K562 (cell line): ENCODE data around the gene CMTM5. TPM values are rescaled to one million over a fixed set of nuclear protein-coding genes. Genes with fewer than 3 reads are reported as not detected.

Experiments used
- C11orf30 ChIP-seq: fragments of 450-650 bp; IDR thresholded peaks from 2 replicates; pipeline ENCODE4 v1.6.1; 2016; ENCODE audit warnings: low read depth, mild to moderate bottlenecking
- FOXK2 ChIP-seq, 2 experiments: fragments of 450-650 bp; IDR thresholded peaks in 1 of 2; conservative IDR thresholded peaks in 1 of 2; 2 replicates each; pipeline ENCODE4 v1.6.1; 2016; ENCODE audit warnings: low read depth in 2 of 2, mild to moderate bottlenecking in 1 of 2
- GABPB2 ChIP-seq: fragments of 250-450 bp; sonication (Bioruptor Pico); conservative IDR thresholded peaks from 2 replicates; pipeline ENCODE4 v1.5.1; 2021; ENCODE audit warnings: mild to moderate bottlenecking
- KAT2B ChIP-seq: IDR thresholded peaks from one replicate; pipeline ENCODE4 v1.6.1; 2012; ENCODE audit warnings: low read depth, mild to moderate bottlenecking, control low read depth, inconsistent platforms, low read length, moderate library complexity
- KLF10 ChIP-seq: fragments of 250-450 bp; sonication (Bioruptor Pico); IDR thresholded peaks from 2 replicates; pipeline ENCODE4 v1.6.1; 2021; ENCODE audit warnings: matching md5 sums
- POLR3G ChIP-seq: IDR thresholded peaks from 2 replicates; pipeline ENCODE4 v1.6.1; 2011; ENCODE audit not compliant: insufficient read length, insufficient replicate concordance; ENCODE audit errors: extremely low read depth
- RAD21 ChIP-seq, 2 experiments: fragments of 250-450 bp in 1 of 2; fragments of 450-650 bp in 1 of 2; sonication (Bioruptor Pico) in 1 of 2; formaldehyde crosslinking in 1 of 2; IDR thresholded peaks in 1 of 2; conservative IDR thresholded peaks in 1 of 2; 2 replicates each; pipeline versions ENCODE4 v1.4.0 to v1.8.0; 2020 to 2022; ENCODE audit warnings: mild to moderate bottlenecking in 2 of 2, moderate library complexity in 1 of 2
- SPI1 ChIP-seq: IDR thresholded peaks from 2 replicates; pipeline ENCODE4 v1.6.1; 2011; ENCODE audit warnings: low read depth, low read length, control low read depth, borderline replicate concordance
- ZC3H8 ChIP-seq: fragments of 450-650 bp; IDR thresholded peaks from 2 replicates; pipeline ENCODE4 v1.6.1; 2017
- ZKSCAN1 ChIP-seq: fragments of 150-350 bp; IDR thresholded peaks from 2 replicates; pipeline ENCODE4 v1.6.1; 2016; ENCODE audit warnings: low read depth, low read length
- polyA plus RNA-seq, 8 experiments: library from polyadenylated mRNA; depleted of rRNA in 4 of 8; stranded (reverse) in 5 of 8; unstranded in 3 of 8; fragments of >200 nt; fragmentation: Nextera tagmentation in 2 of 8; fragmentation: Illumina TruSeq in 1 of 8; extraction: Ambion mirVana in 2 of 8; extraction: Trizol in 1 of 8; gene quantifications; 2 replicates each; pipeline versions ENCODE4 v1.2.1 to v1.2.3, GENCODE V29; 2011 to 2014; ENCODE audit warnings: inconsistent platforms in 1 of 8, missing spikeins in 1 of 8
- total RNA-seq, 7 experiments: library from RNA; depleted of rRNA in 6 of 7; stranded (reverse); fragments of >200 nt in 6 of 7; fragmentation: Illumina TruSeq in 2 of 7; extraction: Trizol in 2 of 7; gene quantifications; 2 replicates each; pipeline versions ENCODE4 v1.2.1 to v1.2.3, GENCODE V29; 2011 to 2021; ENCODE audit warnings: low replicate concordance in 1 of 7
- TF ChIP-seq, protein P1 (sequence below): fragments of 250-450 bp; sonication (Bioruptor Pico); IDR thresholded peaks from 2 replicates; pipeline ENCODE4 v1.5.0; 2020; ENCODE audit warnings: mild to moderate bottlenecking
- TF ChIP-seq, protein P2 (sequence below): sonication (generic); formaldehyde crosslinking; IDR thresholded peaks from 2 replicates; pipeline ENCODE4 v1.8.0; 2023; ENCODE audit warnings: mild to moderate bottlenecking, missing genetic modification reagents
- TF ChIP-seq, protein P3 (sequence below), 2 experiments: fragments of 450-650 bp; formaldehyde crosslinking in 1 of 2; IDR thresholded peaks; 2 replicates each; pipeline versions ENCODE4 v1.4.0 to v1.6.1; 2014 to 2020; ENCODE audit warnings: mild to moderate bottlenecking in 2 of 2, borderline replicate concordance in 1 of 2, low read depth in 1 of 2

Gene CMTM5
- total and polyA plus RNA-seq, 9 of the 15 experiments (the other 6 are each of a cell fraction or from before 2014, with no cell fraction given): 0.21 TPM; not detected in 8

- TF ChIP-seq POLR3G (no peak), KAT2B (no peak), ZKSCAN1 (no peak), ZC3H8 (no peak), GABPB2 (CRISPR knock-in tag) (no peak), SPI1 (no peak), C11orf30 (no peak), RAD21 (CRISPR knock-in tag; conservative IDR thresholded peaks at IDR 0.05 in 1 of 2, IDR thresholded peaks at IDR 0.05 in 1 of 2) (peak; percentile 91 to 95), KLF10 (CRISPR knock-in tag) (no peak), FOXK2 (conservative IDR thresholded peaks at IDR 0.05 in 1 of 2, IDR thresholded peaks at IDR 0.05 in 1 of 2; ENCODE audit: low read depth in 2 of 2) (peak; percentile 59 to 70; a peak in 2 of 4 replicates)
- TF ChIP-seq, protein P1, sequence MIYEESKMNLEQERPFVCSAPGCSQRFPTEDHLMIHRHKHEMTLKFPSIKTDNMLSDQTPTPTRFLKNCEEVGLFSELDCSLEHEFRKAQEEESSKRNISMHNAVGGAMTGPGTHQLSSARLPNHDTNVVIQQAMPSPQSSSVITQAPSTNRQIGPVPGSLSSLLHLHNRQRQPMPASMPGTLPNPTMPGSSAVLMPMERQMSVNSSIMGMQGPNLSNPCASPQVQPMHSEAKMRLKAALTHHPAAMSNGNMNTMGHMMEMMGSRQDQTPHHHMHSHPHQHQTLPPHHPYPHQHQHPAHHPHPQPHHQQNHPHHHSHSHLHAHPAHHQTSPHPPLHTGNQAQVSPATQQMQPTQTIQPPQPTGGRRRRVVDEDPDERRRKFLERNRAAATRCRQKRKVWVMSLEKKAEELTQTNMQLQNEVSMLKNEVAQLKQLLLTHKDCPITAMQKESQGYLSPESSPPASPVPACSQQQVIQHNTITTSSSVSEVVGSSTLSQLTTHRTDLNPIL (CRISPR knock-in tag): no peak
- TF ChIP-seq, protein P2, sequence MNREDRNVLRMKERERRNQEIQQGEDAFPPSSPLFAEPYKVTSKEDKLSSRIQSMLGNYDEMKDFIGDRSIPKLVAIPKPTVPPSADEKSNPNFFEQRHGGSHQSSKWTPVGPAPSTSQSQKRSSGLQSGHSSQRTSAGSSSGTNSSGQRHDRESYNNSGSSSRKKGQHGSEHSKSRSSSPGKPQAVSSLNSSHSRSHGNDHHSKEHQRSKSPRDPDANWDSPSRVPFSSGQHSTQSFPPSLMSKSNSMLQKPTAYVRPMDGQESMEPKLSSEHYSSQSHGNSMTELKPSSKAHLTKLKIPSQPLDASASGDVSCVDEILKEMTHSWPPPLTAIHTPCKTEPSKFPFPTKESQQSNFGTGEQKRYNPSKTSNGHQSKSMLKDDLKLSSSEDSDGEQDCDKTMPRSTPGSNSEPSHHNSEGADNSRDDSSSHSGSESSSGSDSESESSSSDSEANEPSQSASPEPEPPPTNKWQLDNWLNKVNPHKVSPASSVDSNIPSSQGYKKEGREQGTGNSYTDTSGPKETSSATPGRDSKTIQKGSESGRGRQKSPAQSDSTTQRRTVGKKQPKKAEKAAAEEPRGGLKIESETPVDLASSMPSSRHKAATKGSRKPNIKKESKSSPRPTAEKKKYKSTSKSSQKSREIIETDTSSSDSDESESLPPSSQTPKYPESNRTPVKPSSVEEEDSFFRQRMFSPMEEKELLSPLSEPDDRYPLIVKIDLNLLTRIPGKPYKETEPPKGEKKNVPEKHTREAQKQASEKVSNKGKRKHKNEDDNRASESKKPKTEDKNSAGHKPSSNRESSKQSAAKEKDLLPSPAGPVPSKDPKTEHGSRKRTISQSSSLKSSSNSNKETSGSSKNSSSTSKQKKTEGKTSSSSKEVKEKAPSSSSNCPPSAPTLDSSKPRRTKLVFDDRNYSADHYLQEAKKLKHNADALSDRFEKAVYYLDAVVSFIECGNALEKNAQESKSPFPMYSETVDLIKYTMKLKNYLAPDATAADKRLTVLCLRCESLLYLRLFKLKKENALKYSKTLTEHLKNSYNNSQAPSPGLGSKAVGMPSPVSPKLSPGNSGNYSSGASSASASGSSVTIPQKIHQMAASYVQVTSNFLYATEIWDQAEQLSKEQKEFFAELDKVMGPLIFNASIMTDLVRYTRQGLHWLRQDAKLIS (CRISPR knock-in tag): 0 out of 2 replicates have a peak, but pooled peaks have one; percentile 43
- TF ChIP-seq, protein P3, sequence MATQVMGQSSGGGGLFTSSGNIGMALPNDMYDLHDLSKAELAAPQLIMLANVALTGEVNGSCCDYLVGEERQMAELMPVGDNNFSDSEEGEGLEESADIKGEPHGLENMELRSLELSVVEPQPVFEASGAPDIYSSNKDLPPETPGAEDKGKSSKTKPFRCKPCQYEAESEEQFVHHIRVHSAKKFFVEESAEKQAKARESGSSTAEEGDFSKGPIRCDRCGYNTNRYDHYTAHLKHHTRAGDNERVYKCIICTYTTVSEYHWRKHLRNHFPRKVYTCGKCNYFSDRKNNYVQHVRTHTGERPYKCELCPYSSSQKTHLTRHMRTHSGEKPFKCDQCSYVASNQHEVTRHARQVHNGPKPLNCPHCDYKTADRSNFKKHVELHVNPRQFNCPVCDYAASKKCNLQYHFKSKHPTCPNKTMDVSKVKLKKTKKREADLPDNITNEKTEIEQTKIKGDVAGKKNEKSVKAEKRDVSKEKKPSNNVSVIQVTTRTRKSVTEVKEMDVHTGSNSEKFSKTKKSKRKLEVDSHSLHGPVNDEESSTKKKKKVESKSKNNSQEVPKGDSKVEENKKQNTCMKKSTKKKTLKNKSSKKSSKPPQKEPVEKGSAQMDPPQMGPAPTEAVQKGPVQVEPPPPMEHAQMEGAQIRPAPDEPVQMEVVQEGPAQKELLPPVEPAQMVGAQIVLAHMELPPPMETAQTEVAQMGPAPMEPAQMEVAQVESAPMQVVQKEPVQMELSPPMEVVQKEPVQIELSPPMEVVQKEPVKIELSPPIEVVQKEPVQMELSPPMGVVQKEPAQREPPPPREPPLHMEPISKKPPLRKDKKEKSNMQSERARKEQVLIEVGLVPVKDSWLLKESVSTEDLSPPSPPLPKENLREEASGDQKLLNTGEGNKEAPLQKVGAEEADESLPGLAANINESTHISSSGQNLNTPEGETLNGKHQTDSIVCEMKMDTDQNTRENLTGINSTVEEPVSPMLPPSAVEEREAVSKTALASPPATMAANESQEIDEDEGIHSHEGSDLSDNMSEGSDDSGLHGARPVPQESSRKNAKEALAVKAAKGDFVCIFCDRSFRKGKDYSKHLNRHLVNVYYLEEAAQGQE (IDR thresholded peaks at IDR 0.05; ENCODE audit: borderline replicate concordance): peak; percentile 87
- TF ChIP-seq, protein P3 (CRISPR knock-in tag; IDR thresholded peaks at IDR 0.05; ENCODE audit: low read depth): no peak
These were observed 48.7 kb upstream of the CMTM5 start (continued) for GRCh38 chr14:23327947-23328744.
